ENCODE measurements around the gene PSTPIP2.
A peak's percentile ranks its signal among the peaks of the same experiment; 100 is the strongest.

The PSTPIP2 gene

GRCh38 chr18:45980229-45980628 lies 91.8 kb downstream of the PSTPIP2 start:
- Histone ChIP-seq H3K4me3 (ENCODE audit: low read depth, low read length) (no peak overlapping the region), H3K27ac (no peak overlapping the region), H3K36me3 (ENCODE audit: control insufficient read depth, insufficient read depth, low read length) (no peaks in the 10 kb centered on the region), H3K4me1 (peaks cover 5% of the 10 kb centered on the region), H3K9ac (no peak overlapping the region), H3K4me2 (ENCODE audit: low read length) (no peak overlapping the region), H2AFZ (peak overlapping the region; percentile 30), H3K27me3 (ENCODE audit: control insufficient read depth, insufficient read depth, low read length) (no peaks in the 10 kb centered on the region), H3K79me2 (no peaks in the 10 kb centered on the region), H3K9me3 (ENCODE audit: control insufficient read depth, low read length) (no peaks in the 10 kb centered on the region)
- no peak for TF ChIP-seq CTCF (IDR thresholded peaks at IDR 0.05)

- no peak overlapping the region for H3K4me3 ChIP-seq (ENCODE audit: low read depth, low read length)
- H2AFZ ChIP-seq = no peak overlapping the region
- no peaks in the 10 kb centered on the region for H3K79me2 ChIP-seq
- no peak overlapping the region for H3K27ac ChIP-seq
- H3K4me1 ChIP-seq = peaks cover 5% of the 10 kb centered on the region
- no peak overlapping the region for H3K9ac ChIP-seq
- H3K36me3 ChIP-seq (ENCODE audit: control insufficient read depth, insufficient read depth, low read length) = no peaks in the 10 kb centered on the region
- no peak for TF ChIP-seq CTCF (IDR thresholded peaks at IDR 0.05)
- no peaks in the 10 kb centered on the region for H3K9me3 ChIP-seq (ENCODE audit: control insufficient read depth, low read length)
- no peaks in the 10 kb centered on the region for H3K27me3 ChIP-seq (ENCODE audit: control insufficient read depth, insufficient read depth, low read length)
- H3K4me2 ChIP-seq (ENCODE audit: low read length) = no peak overlapping the region
These were observed 94.0 kb downstream of the PSTPIP2 start for GRCh38 chr18:45978084-45978483.

- Histone ChIP-seq H3K27me3 (ENCODE audit: control insufficient read depth, insufficient read depth, low read length) (no peaks in the 10 kb centered on the region), H2AFZ (no peak overlapping the region), H3K4me2 (ENCODE audit: low read length) (no peak overlapping the region), H3K36me3 (ENCODE audit: control insufficient read depth, insufficient read depth, low read length) (no peaks in the 10 kb centered on the region), H3K79me2 (no peaks in the 10 kb centered on the region), H3K9ac (no peak overlapping the region), H3K4me3 (ENCODE audit: low read depth, low read length) (no peak overlapping the region), H3K9me3 (ENCODE audit: control insufficient read depth, low read length) (no peaks in the 10 kb centered on the region), H3K27ac (no peak overlapping the region), H3K4me1 (peaks cover 5% of the 10 kb centered on the region)
- TF ChIP-seq CTCF (IDR thresholded peaks at IDR 0.05) = no peak
These were observed 95.1 kb downstream of the PSTPIP2 start for GRCh38 chr18:45976974-45977373.

GRCh38 chr18:45976566-45976965 lies 95.5 kb downstream of the PSTPIP2 start:
- no peaks in the 10 kb centered on the region for H3K9me3 ChIP-seq (ENCODE audit: control insufficient read depth, low read length)
- H3K9ac ChIP-seq = no peak overlapping the region
- no peaks in the 10 kb centered on the region for H3K36me3 ChIP-seq (ENCODE audit: control insufficient read depth, insufficient read depth, low read length)
- H2AFZ ChIP-seq = no peak overlapping the region
- H3K27ac ChIP-seq = no peak overlapping the region
- no peak overlapping the region for H3K4me2 ChIP-seq (ENCODE audit: low read length)
- TF ChIP-seq CTCF (IDR thresholded peaks at IDR 0.05) = no peak
- no peaks in the 10 kb centered on the region for H3K27me3 ChIP-seq (ENCODE audit: control insufficient read depth, insufficient read depth, low read length)
- peaks cover 5% of the 10 kb centered on the region for H3K4me1 ChIP-seq
- H3K4me3 ChIP-seq (ENCODE audit: low read depth, low read length) = no peak overlapping the region
- no peaks in the 10 kb centered on the region for H3K79me2 ChIP-seq

GRCh38 chr18:45974088-45974536 lies 97.9 kb downstream of the PSTPIP2 start:
- H3K4me2 ChIP-seq (ENCODE audit: low read length) = peak overlapping the region; percentile 48
- peak overlapping the region; percentile 23 for H2AFZ ChIP-seq
- peak; percentile 80 for TF ChIP-seq CTCF (IDR thresholded peaks at IDR 0.05)
- H3K36me3 ChIP-seq (ENCODE audit: control insufficient read depth, insufficient read depth, low read length) = no peaks in the 10 kb centered on the region
- no peak overlapping the region for H3K4me3 ChIP-seq (ENCODE audit: low read depth, low read length)
- peaks cover 5% of the 10 kb centered on the region for H3K4me1 ChIP-seq
- H3K9me3 ChIP-seq (ENCODE audit: control insufficient read depth, low read length) = no peaks in the 10 kb centered on the region
- no peak overlapping the region for H3K27ac ChIP-seq
- no peaks in the 10 kb centered on the region for H3K27me3 ChIP-seq (ENCODE audit: control insufficient read depth, insufficient read depth, low read length)
- no peak overlapping the region for H3K9ac ChIP-seq
- H3K79me2 ChIP-seq = no peaks in the 10 kb centered on the region

Measured in parathyroid adenoma (tissue), 2 donors.